Measurements from ENCODE around the gene ZNF837.

GRCh38 chr19:58396691-58397532 lies 16.1 kb upstream of the ZNF837 start:
- no peak for TF ChIP-seq CTCF (IDR thresholded peaks at IDR 0.05)
- no peak for TF ChIP-seq POLR2A (IDR thresholded peaks at IDR 0.05)
- TF ChIP-seq POLR2AphosphoS5 (IDR thresholded peaks at IDR 0.05): no peak
- no peak for TF ChIP-seq EP300 (IDR thresholded peaks at IDR 0.05)

Data from upper lobe of left lung (tissue), 4 donors.